ENCODE measurements around the gene TTLL5.

DNA sequence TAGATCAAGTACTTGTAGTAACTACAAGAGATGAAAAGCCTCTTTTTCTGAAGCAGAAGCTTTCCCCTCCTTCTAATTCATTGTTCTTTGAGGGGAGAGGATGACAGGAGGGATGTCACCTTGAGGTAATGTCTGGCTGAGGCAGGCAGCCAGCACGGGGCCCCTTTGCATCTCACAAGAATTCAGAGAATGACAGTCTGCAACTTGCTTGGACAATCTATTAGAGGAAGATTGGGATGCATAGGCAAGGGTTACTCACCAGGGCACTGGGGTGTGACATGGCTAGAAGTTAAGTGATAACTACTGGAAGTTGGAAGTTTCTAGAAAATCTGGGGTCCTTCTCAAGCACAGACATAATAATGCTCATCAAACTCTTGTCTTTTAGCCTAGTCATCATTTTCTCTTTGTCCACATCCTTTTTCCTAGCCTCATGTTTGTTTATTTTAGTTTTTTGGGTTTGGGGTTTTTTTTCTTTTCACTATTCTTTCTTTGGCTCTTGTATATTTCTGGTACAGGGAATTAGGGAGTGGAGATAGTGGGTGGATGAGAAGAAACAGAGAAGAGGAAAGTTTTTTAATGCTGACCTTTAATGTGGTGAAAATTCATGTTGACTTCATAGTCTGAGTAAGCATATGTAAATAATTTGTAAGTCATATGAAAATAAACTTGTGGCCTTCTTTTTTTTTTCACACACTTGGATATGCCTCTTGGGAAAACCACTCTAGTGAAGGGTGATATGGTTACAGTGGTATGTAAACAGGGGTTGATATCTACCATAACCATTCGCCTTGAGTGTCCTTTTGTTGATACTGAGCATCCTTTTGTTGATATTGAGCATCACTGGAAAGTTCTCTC is 55.1 kb downstream of the TTLL5 start:
- TF ChIP-seq, protein P1, sequence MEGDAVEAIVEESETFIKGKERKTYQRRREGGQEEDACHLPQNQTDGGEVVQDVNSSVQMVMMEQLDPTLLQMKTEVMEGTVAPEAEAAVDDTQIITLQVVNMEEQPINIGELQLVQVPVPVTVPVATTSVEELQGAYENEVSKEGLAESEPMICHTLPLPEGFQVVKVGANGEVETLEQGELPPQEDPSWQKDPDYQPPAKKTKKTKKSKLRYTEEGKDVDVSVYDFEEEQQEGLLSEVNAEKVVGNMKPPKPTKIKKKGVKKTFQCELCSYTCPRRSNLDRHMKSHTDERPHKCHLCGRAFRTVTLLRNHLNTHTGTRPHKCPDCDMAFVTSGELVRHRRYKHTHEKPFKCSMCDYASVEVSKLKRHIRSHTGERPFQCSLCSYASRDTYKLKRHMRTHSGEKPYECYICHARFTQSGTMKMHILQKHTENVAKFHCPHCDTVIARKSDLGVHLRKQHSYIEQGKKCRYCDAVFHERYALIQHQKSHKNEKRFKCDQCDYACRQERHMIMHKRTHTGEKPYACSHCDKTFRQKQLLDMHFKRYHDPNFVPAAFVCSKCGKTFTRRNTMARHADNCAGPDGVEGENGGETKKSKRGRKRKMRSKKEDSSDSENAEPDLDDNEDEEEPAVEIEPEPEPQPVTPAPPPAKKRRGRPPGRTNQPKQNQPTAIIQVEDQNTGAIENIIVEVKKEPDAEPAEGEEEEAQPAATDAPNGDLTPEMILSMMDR (IDR thresholded peaks at IDR 0.05) = no peak
- TF ChIP-seq POLR2A (IDR thresholded peaks at IDR 0.05) = no peak

Data from tibial nerve (tissue), 3 donors.